ENCODE measurements around the gene IFNA16. TPM values are rescaled to one million over a fixed set of nuclear protein-coding genes. Genes with fewer than 3 reads are reported as not detected.
"Not testable (repeated sequence)": the region's sequence is repeated elsewhere in the genome, so short reads cannot be mapped to it uniquely, and the experiment has no call there.

IFNA16 gene
- total RNA-seq, 2 experiments from 2014 or later, result not detected

- H3K36me3 ChIP-seq (ENCODE audit: insufficient read depth, low read length); H4K20me1 ChIP-seq (ENCODE audit: insufficient read depth, low read length); H2AFZ ChIP-seq (ENCODE audit: low read length); H3K4me3 ChIP-seq (ENCODE audit: low read depth, low read length, poor library complexity, severe bottlenecking); H3K4me1 ChIP-seq (ENCODE audit: insufficient read depth, low read length, poor library complexity, severe bottlenecking); H3K79me2 ChIP-seq (ENCODE audit: insufficient read depth, low read depth, low read length); H3K27ac ChIP-seq (ENCODE audit: low read depth, low read length, poor library complexity, severe bottlenecking); BruUV-seq (replicated peaks); H3K9me2 ChIP-seq (ENCODE audit: insufficient read depth, low read length); H3K9me3 ChIP-seq (ENCODE audit: low read length); CTCF ChIA-PET (ENCODE audit: unreplicated experiment): not testable (repeated sequence)
- peak; percentile 40 for DNase-seq (ENCODE audit: low spot score)
- POLR2A ChIA-PET, result interaction anchor here (0.6 kb wide), 1 partner anchor 211 kb away, joined by 5 read pairs; no protein-coding TSS in a partner anchor
- intact Hi-C loops (cut with micrococcal nuclease; ENCODE audit: unreplicated experiment), result loop anchor here (10.0 kb wide), 1 partner anchor 590 kb away; no protein-coding TSS in a partner anchor
- peak overlapping the region; percentile 26; the same call in 1 of the 2 replicates for H3K4me2 ChIP-seq (ENCODE audit: low read length)
- peak; percentile 73 for TF ChIP-seq CTCF (conservative IDR thresholded peaks at IDR 0.05; ENCODE audit: low read length)
These were observed 22.0 kb downstream of the IFNA16 start for GRCh38 chr9:21194867-21195776.

GRCh38 chr9:21187487-21187886 lies 29.6 kb downstream of the IFNA16 start, which contains the start of gene IFNA4:
Gene IFNA4 (minus strand): TSS chr9:21187587. CDS start chr9:21187531, 56 bp downstream.
- H3K9me2 ChIP-seq (ENCODE audit: insufficient read depth, low read length); H4K20me1 ChIP-seq (ENCODE audit: insufficient read depth, low read length); POLR2A ChIA-PET; CTCF ChIA-PET (ENCODE audit: unreplicated experiment); DNase-seq (ENCODE audit: low spot score); H3K79me2 ChIP-seq (ENCODE audit: insufficient read depth, low read depth, low read length); H2AFZ ChIP-seq (ENCODE audit: low read length); H3K36me3 ChIP-seq (ENCODE audit: insufficient read depth, low read length); H3K4me2 ChIP-seq (ENCODE audit: low read length); H3K4me1 ChIP-seq (ENCODE audit: insufficient read depth, low read length, poor library complexity, severe bottlenecking); H3K4me3 ChIP-seq (ENCODE audit: low read depth, low read length, poor library complexity, severe bottlenecking); H3K27ac ChIP-seq (ENCODE audit: low read depth, low read length, poor library complexity, severe bottlenecking); intact Hi-C loops (cut with micrococcal nuclease; ENCODE audit: unreplicated experiment); BruUV-seq (replicated peaks); H3K9me3 ChIP-seq (ENCODE audit: low read length): not testable (repeated sequence)

- H4K20me1 ChIP-seq (ENCODE audit: insufficient read depth, low read length); H3K27ac ChIP-seq (ENCODE audit: low read depth, low read length, poor library complexity, severe bottlenecking); intact Hi-C loops (cut with micrococcal nuclease; ENCODE audit: unreplicated experiment); H3K79me2 ChIP-seq (ENCODE audit: insufficient read depth, low read depth, low read length); H3K4me1 ChIP-seq (ENCODE audit: insufficient read depth, low read length, poor library complexity, severe bottlenecking); H3K4me3 ChIP-seq (ENCODE audit: low read depth, low read length, poor library complexity, severe bottlenecking); H3K4me2 ChIP-seq (ENCODE audit: low read length); H2AFZ ChIP-seq (ENCODE audit: low read length); BruUV-seq (replicated peaks); H3K36me3 ChIP-seq (ENCODE audit: insufficient read depth, low read length); H3K9me3 ChIP-seq (ENCODE audit: low read length); H3K9me2 ChIP-seq (ENCODE audit: insufficient read depth, low read length); CTCF ChIA-PET (ENCODE audit: unreplicated experiment): not testable (repeated sequence)
- peak; percentile 12 for DNase-seq (ENCODE audit: low spot score)
- POLR2A ChIA-PET, result interaction anchor here (0.7 kb wide), 1 partner anchor 16 kb away, joined by 3 read pairs; no protein-coding TSS in a partner anchor
- TF ChIP-seq CTCF (conservative IDR thresholded peaks at IDR 0.05; ENCODE audit: low read length), result peak; percentile 74
These were observed 34.0 kb downstream of the IFNA16 start for GRCh38 chr9:21182810-21183736.

All from OCI-LY7 (cell line).